RWPE1 (cell line): ENCODE results near the gene SLC6A5.

ENCODE experiments used
- CTCF ChIA-PET: fragments of 350-600 bp; sonication (Branson Sonifier 250); formaldehyde crosslinking; extraction: SDS; loops from one replicate; lab custom pipeline; 2021; lab: Yijun Ruan, JAX
- POLR2A ChIA-PET: fragments of 400-600 bp; formaldehyde crosslinking; extraction: SDS; loops from one replicate; lab custom pipeline; 2020; ENCODE audit warnings: antibody characterized with exemption; ENCODE audit not compliant: low non-redundant PET; lab: Yijun Ruan, JAX
- DNase-seq: peaks from one replicate; pipeline ENCODE4 v3.0.0; 2012; ENCODE audit warnings: low spot score
- H3K27ac ChIP-seq: fragments of 450-650 bp; 2 replicates; pipeline ENCODE4 v1.5.1; 2017
- CTCF ChIP-seq: fragments of 450-650 bp; conservative IDR thresholded peaks from 2 replicates; pipeline ENCODE4 v1.5.1; 2017; ENCODE audit warnings: low read depth, mild to moderate bottlenecking

Gene SLC6A5

DNA sequence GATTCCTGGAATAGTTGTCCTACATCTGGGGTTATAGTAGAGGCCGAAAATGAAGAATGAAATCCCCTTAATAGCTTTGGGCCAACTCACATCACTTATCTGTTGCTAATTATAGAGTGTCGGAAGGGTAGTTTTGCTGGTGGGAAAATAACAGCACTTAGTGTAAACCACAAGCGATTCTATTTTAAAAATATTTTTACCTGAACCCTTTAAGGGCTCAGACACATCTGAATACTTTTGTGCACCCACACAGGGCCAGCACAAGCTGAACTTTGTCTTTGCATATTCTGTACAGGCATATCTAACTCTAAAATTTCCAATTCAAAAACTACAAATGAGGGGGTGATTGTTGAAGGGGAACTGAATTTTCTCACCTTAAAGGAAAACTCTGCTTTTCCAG is 27.6 kb downstream of the SLC6A5 start:
- ChIA-PET CTCF (no interaction called here), POLR2A (no interaction called here)
- no peak overlapping the region for H3K27ac ChIP-seq
- no peak for TF ChIP-seq CTCF
- DNase-seq: no peak

DNA sequence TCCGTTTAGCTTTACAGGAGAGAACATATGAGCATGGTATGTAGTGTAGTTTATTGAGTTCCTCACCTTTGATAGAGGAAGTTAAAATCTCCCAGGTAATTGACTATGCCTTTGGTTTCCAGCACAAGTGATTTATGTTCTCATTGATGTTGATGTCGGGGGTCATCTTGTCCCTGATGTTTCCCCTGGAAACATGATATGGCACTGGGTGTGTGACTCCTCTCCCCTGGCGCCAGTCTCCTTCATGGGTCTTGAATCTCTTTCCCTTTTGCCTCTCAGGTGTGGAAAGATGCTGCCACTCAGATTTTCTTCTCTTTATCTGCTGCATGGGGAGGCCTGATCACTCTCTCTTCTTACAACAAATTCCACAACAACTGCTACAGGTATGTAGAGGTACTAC is 28.3 kb downstream of the SLC6A5 start:
- DNase-seq: no peak
- no peak for TF ChIP-seq CTCF
- CTCF ChIA-PET: no interaction called here
- POLR2A ChIA-PET: no interaction called here
- H3K27ac ChIP-seq: no peak overlapping the region

GRCh38 chr11:20631519-20632168 is 32.2 kb downstream of the SLC6A5 start:
- ChIA-PET CTCF (no interaction called here), POLR2A (no interaction called here)
- H3K27ac ChIP-seq: no peak overlapping the region
- TF ChIP-seq CTCF: no peak
- peak; percentile 24 for DNase-seq

DNA sequence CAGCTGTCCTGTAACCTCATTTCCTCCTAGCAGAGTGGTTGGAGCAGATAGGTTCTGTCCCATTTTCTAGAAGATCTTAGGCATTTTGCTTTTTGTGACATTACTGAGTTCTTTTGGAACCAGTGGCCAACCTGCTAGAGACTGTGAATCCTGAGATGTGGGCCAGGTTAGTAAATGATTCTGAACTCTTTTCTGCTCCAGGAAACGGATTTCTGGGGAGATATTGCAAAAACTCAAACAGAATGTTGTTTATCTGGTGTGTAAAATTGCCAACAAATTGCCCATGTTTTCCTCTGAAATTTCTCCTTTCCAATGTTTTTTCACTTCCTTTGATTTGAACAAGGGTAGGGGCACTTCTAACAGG is 32.7 kb downstream of the SLC6A5 start:
- CTCF ChIA-PET: no interaction called here
- POLR2A ChIA-PET: no interaction called here
- DNase-seq: no peak
- no peak overlapping the region for H3K27ac ChIP-seq
- no peak for TF ChIP-seq CTCF

DNA sequence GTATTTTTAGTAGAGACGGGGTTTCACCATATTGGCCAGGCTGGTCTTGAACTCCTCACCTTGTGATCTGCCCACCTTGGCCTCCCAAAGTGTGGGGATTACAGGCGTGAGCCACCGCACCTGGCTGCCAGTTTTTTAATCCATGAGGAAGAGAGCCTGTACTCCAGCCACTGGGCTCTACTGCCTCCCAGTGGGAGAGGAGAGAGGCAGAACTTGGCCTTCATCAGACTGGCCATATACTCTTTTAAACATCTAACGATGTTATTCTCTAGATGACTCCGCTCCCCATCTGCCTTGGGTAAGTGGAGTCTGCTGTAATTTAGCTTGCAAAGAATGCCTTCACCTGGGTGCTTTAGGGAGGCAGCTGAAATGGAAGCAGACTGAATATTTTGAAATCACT is 34.6 kb downstream of the SLC6A5 start:
- H3K27ac ChIP-seq: no peak overlapping the region
- CTCF ChIA-PET: no interaction called here
- no peak for DNase-seq
- no peak for TF ChIP-seq CTCF
- POLR2A ChIA-PET: no interaction called here

DNA sequence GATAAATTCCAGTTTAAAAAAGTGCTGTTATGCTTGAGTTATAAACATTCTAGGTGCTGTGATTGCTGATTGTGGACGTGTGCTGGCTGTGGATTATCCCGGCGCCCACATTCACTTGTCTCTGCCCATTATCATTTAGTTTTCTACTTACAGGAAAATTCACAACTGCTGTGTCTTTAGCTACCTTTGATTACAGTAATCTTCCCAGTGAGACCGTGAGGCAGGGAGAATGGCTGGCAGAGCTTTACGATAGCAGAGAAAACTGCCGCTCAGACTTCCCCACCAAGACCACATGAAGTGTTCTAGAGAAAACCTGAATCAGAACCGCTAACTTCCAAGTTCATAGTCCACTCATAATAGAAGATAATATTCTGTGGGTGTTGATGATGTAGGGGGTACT is 35.4 kb downstream of the SLC6A5 start:
- H3K27ac ChIP-seq: no peak overlapping the region
- ChIA-PET CTCF (no interaction called here), POLR2A (no interaction called here)
- TF ChIP-seq CTCF: no peak
- DNase-seq: no peak

DNA sequence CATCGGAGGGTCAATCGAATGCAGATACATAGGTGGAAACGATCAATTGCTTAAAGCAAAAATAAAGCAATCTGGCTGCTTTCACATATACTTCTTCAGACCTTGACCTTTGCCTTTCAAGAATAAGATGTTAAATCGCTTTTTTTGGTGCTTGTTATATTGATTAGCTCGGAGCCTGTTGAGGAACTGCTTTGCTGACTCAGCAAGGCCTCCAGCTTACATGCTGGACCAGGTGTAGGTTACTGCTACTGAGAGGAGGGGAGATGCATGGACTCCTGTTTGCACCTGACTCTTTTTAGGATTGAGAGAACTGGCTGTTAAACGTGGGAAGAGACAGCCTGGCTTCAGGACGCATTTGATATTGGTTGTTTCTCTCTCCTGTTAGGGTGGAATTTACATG is 38.7 kb downstream of the SLC6A5 start:
- ChIA-PET POLR2A (no interaction called here), CTCF (no interaction called here)
- no peak for TF ChIP-seq CTCF
- H3K27ac ChIP-seq: no peak overlapping the region
- DNase-seq: no peak
